GM18861 (cell line): ENCODE measurements around the gene EHD4.
A peak's percentile ranks its signal among the peaks of the same experiment; 100 is the strongest.

Source experiments
- ATAC-seq: cut with Tn5 transposase; IDR thresholded peaks from one replicate; pipeline ENCODE4 v1.9.1; 2021; ENCODE audit not compliant: unreplicated experiment

Gene EHD4

GRCh38 chr15:41981371-41982132 is 9.2 kb upstream of the EHD4 start:
- ATAC-seq, result no peak

GRCh38 chr15:41980654-41981323 is 8.4 kb upstream of the EHD4 start:
- ATAC-seq, result no peak

- no peak for ATAC-seq
Measured at GRCh38 chr15:41979493-41980266, 7.3 kb upstream of the EHD4 start.

GRCh38 chr15:41978534-41978933 is 6.2 kb upstream of the EHD4 start:
- no peak for ATAC-seq

GRCh38 chr15:41977757-41978383 is 5.5 kb upstream of the EHD4 start:
- ATAC-seq, result no peak

GRCh38 chr15:41975669-41976068 is 3.3 kb upstream of the EHD4 start:
- no peak for ATAC-seq

- ATAC-seq, result no peak
Measured at GRCh38 chr15:41974041-41974440, 1.7 kb upstream of the EHD4 start.

GRCh38 chr15:41971895-41972252 is 483 bp downstream of the EHD4 start:
- peak; percentile 1 for ATAC-seq

- ATAC-seq, result peak; percentile 39
Measured at GRCh38 chr15:41971089-41971894, 1.1 kb downstream of the EHD4 start.

- ATAC-seq, result no peak
Measured at GRCh38 chr15:41970456-41970855, 1.9 kb downstream of the EHD4 start.

- ATAC-seq, result no peak
Measured at GRCh38 chr15:41969851-41970431, 2.4 kb downstream of the EHD4 start.

GRCh38 chr15:41968701-41969100 is 3.7 kb downstream of the EHD4 start:
- no peak for ATAC-seq

GRCh38 chr15:41967506-41968206 is 4.7 kb downstream of the EHD4 start:
- ATAC-seq, result no peak

- no peak for ATAC-seq
Measured at GRCh38 chr15:41966920-41967465, 5.4 kb downstream of the EHD4 start.

GRCh38 chr15:41966414-41966812 is 5.9 kb downstream of the EHD4 start:
- ATAC-seq, result no peak

- ATAC-seq, result no peak
Measured at GRCh38 chr15:41965441-41966413, 6.6 kb downstream of the EHD4 start.

GRCh38 chr15:41961595-41962202 is 10.7 kb downstream of the EHD4 start:
- ATAC-seq, result no peak

- no peak for ATAC-seq
Measured at GRCh38 chr15:41961001-41961518, 11.3 kb downstream of the EHD4 start.
